ENCODE measurements around the gene MACROD2.

DNA sequence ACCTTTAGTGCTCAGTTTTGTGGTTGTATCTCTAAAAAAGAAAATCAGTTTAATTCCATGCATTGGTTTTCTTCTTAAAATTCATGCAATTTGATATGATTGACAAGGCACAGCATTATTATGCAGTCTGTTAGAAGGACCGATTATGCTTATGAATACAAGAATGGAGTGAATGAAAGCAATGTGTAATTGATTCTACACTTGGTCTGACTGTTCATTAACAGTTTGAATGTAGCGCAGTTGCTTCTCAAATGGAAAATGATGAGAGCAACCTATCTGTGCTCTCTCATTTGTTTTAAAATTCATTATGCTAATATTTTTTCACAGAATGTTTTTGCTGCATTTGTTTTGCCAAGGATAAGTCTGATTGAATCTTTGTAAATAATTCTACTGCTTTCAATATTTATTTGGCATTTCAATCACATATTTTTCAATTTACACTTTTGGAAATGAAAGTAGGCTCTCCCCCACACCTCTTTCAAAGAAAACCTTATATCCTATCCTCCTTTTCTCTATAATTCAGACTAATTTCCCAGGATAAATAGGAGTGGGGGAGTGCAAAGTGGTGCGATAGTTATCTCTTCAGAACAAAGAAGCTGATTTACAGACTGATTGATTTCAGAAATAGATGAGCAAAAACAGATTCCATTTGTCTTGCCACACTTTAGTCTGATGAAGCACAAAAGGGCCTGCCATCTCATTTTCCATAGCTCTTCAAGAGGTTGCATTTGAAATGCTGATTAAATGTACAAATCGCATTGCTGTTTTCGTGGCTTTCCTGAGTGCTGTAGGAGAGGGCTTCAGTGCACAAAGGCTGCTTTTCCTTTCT, 1227.4 kb downstream of the MACROD2 start:
- no peak for TF ChIP-seq CTCF (IDR thresholded peaks at IDR 0.05)
- TF ChIP-seq POLR2A (IDR thresholded peaks at IDR 0.05): no peak

Measured in uterus (tissue), 2 donors.